Measurements from ENCODE around the gene HSD17B1.
"Not testable (repeated sequence)": the region's sequence is repeated elsewhere in the genome, so short reads cannot be mapped to it uniquely, and the experiment has no call there.

Gene HSD17B1

DNA sequence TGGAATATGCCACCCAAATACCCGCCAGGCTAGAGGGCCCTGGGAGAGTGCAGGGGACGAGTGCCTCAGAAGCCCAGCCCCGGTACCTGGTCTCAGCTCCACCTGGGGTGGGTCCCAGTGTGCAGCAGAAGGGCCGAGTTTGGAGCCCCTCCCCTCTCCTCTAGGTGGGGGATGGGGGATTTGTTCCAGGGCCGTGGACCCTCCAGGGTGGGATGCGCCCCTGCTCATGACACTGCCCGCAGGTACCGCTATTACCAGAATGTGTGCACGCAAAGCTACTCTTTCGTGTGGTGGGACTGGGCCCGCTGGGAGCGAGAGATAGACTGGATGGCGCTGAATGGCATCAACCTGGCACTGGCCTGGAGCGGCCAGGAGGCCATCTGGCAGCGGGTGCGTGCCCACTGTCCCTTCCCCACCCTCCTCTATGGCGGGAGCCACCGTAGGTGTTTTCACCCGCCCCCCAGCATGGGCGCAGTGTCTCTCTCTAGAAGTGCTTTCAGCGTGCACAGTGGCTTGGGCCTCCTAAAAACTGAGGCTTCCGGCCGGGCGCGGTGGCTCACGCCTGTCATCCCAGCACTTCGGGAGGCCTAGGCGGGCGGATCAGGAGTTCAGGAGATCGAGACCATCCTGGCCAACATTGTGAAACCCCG is 15.4 kb upstream of the HSD17B1 start:
- H4K20me1 ChIP-seq (ENCODE audit: insufficient read depth, low read length) = peaks cover 13% of the 10 kb centered on the region; the same call in 1 of the 2 replicates

GRCh38 chr17:42537826-42538451 is 14.8 kb upstream of the HSD17B1 start:
- H3K27ac ChIP-seq (ENCODE audit: low read length) = no peak overlapping the region

More for the DNA sequence above, 15.4 kb upstream of the HSD17B1 start:
- Histone ChIP-seq H2AFZ (ENCODE audit: low read depth, low read length) (no peak overlapping the region), H3K27ac (ENCODE audit: low read length) (peak overlapping the region; percentile 53), H3K79me2 (ENCODE audit: low read length) (peaks cover 23% of the 10 kb centered on the region), H3K4me1 (ENCODE audit: low read length) (peaks cover 24% of the 10 kb centered on the region), H3K9ac (ENCODE audit: low read length) (peak overlapping the region; percentile 93), H3K9me3 (ENCODE audit: insufficient read depth, low read length) (no peaks in the 10 kb centered on the region), H3K4me3 (ENCODE audit: low read length) (peak overlapping the region; percentile 84), H3K27me3 (ENCODE audit: low read depth, low read length) (no peaks in the 10 kb centered on the region), H3K36me3 (replicated peaks; ENCODE audit: low read depth, low read length) (peaks cover 26% of the 10 kb centered on the region), H3K4me2 (ENCODE audit: low read length) (peak overlapping the region; percentile 97)
- TF ChIP-seq, protein P1, sequence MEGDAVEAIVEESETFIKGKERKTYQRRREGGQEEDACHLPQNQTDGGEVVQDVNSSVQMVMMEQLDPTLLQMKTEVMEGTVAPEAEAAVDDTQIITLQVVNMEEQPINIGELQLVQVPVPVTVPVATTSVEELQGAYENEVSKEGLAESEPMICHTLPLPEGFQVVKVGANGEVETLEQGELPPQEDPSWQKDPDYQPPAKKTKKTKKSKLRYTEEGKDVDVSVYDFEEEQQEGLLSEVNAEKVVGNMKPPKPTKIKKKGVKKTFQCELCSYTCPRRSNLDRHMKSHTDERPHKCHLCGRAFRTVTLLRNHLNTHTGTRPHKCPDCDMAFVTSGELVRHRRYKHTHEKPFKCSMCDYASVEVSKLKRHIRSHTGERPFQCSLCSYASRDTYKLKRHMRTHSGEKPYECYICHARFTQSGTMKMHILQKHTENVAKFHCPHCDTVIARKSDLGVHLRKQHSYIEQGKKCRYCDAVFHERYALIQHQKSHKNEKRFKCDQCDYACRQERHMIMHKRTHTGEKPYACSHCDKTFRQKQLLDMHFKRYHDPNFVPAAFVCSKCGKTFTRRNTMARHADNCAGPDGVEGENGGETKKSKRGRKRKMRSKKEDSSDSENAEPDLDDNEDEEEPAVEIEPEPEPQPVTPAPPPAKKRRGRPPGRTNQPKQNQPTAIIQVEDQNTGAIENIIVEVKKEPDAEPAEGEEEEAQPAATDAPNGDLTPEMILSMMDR (IDR thresholded peaks at IDR 0.05; ENCODE audit: low read depth, low read length) = no peak
- no peak for TF ChIP-seq EZH2phosphoT487 (IDR thresholded peaks at IDR 0.05; ENCODE audit: low read depth)

GRCh38 chr17:42538482-42538881 is 14.2 kb upstream of the HSD17B1 start:
- no peaks in the 10 kb centered on the region for H3K9me3 ChIP-seq (ENCODE audit: insufficient read depth, low read length)
- peaks cover 24% of the 10 kb centered on the region for H3K4me1 ChIP-seq (ENCODE audit: low read length)
- no peak overlapping the region for H3K4me3 ChIP-seq (ENCODE audit: low read length)
- H2AFZ ChIP-seq (ENCODE audit: low read depth, low read length) = no peak overlapping the region
- H3K4me2 ChIP-seq (ENCODE audit: low read length) = no peak overlapping the region
- no peaks in the 10 kb centered on the region for H3K27me3 ChIP-seq (ENCODE audit: low read depth, low read length)
- H3K79me2 ChIP-seq (ENCODE audit: low read length) = peaks cover 23% of the 10 kb centered on the region
- no peak overlapping the region for H3K27ac ChIP-seq (ENCODE audit: low read length)
- peaks cover 13% of the 10 kb centered on the region; the same call in 1 of the 2 replicates for H4K20me1 ChIP-seq (ENCODE audit: insufficient read depth, low read length)
- peaks cover 30% of the 10 kb centered on the region for H3K36me3 ChIP-seq (replicated peaks; ENCODE audit: low read depth, low read length)
- TF ChIP-seq EZH2phosphoT487 (IDR thresholded peaks at IDR 0.05; ENCODE audit: low read depth) = no peak
- TF ChIP-seq, protein P1 (IDR thresholded peaks at IDR 0.05; ENCODE audit: low read depth, low read length) = no peak
- H3K9ac ChIP-seq (ENCODE audit: low read length) = no peak overlapping the region

More at GRCh38 chr17:42537826-42538451, 14.8 kb upstream of the HSD17B1 start:
- H3K9me3 ChIP-seq (ENCODE audit: insufficient read depth, low read length) = no peaks in the 10 kb centered on the region
- peak overlapping the region; percentile 84; the same call in 1 of the 2 replicates for H3K4me3 ChIP-seq (ENCODE audit: low read length)
- no peak overlapping the region for H3K4me2 ChIP-seq (ENCODE audit: low read length)
- no peak overlapping the region for H3K9ac ChIP-seq (ENCODE audit: low read length)
- TF ChIP-seq, protein P1 (IDR thresholded peaks at IDR 0.05; ENCODE audit: low read depth, low read length) = no peak
- no peak for TF ChIP-seq EZH2phosphoT487 (IDR thresholded peaks at IDR 0.05; ENCODE audit: low read depth)
- no peaks in the 10 kb centered on the region for H3K27me3 ChIP-seq (ENCODE audit: low read depth, low read length)
- H3K4me1 ChIP-seq (ENCODE audit: low read length) = peaks cover 24% of the 10 kb centered on the region
- H3K36me3 ChIP-seq (replicated peaks; ENCODE audit: low read depth, low read length) = peaks cover 27% of the 10 kb centered on the region
- peaks cover 13% of the 10 kb centered on the region; the same call in 1 of the 2 replicates for H4K20me1 ChIP-seq (ENCODE audit: insufficient read depth, low read length)
- H3K79me2 ChIP-seq (ENCODE audit: low read length) = peaks cover 23% of the 10 kb centered on the region
- H2AFZ ChIP-seq (ENCODE audit: low read depth, low read length) = no peak overlapping the region

DNA sequence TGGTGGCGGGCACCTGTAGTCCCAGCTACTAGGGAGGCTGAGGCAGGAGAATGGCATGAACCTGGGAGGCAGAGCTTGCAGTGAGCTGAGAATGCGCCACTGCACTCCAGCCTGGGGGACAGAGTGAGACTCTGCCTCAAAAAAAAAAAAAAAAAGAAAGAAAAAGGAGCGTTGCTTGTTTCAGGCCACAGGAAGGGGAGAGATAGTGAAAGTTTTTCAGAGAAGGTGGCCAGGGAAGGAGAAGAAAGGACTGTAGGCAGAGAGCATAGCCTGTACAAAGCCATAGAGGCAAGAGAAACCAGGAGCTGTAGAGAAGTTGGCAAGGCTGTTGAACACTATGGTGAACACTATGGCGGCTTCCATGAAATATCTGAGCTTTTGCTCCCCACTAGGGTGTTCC is 12.2 kb upstream of the HSD17B1 start:
- H3K27ac ChIP-seq (ENCODE audit: low read length); H3K27me3 ChIP-seq (ENCODE audit: low read depth, low read length); H3K9ac ChIP-seq (ENCODE audit: low read length); H3K4me2 ChIP-seq (ENCODE audit: low read length); H3K9me3 ChIP-seq (ENCODE audit: insufficient read depth, low read length); H3K4me3 ChIP-seq (ENCODE audit: low read length); H2AFZ ChIP-seq (ENCODE audit: low read depth, low read length): not testable (repeated sequence)
- Histone ChIP-seq H3K79me2 (ENCODE audit: low read length) (peaks cover 23% of the 10 kb centered on the region), H3K4me1 (ENCODE audit: low read length) (peaks cover 16% of the 10 kb centered on the region), H3K36me3 (replicated peaks; ENCODE audit: low read depth, low read length) (peaks cover 33% of the 10 kb centered on the region), H4K20me1 (ENCODE audit: insufficient read depth, low read length) (peaks cover 13% of the 10 kb centered on the region; the same call in 1 of the 2 replicates)
